ENCODE measurements around the gene PMFBP1. TPM values are rescaled to one million over a fixed set of nuclear protein-coding genes. Genes with fewer than 3 reads are reported as not detected.

The PMFBP1 gene
- total RNA-seq, 1 experiment from 2014 or later: 2.7 TPM

- H3K4me2 ChIP-seq (ENCODE audit: insufficient read depth, insufficient read length, low read length): no peak overlapping the region
- 0 out of 7 replicates have a peak overlapping the region, but pooled peaks of 1 of the 3 experiments have one; percentile 17 for H3K27ac Mint-ChIP-seq
- no peak for TF ChIP-seq CTCF (conservative IDR thresholded peaks at IDR 0.05)
These were observed 25.6 kb upstream of the PMFBP1 start for GRCh38 chr16:72197545-72197944.

More at GRCh38 chr16:72197545-72197944, 25.6 kb upstream of the PMFBP1 start:
- no peak overlapping the region for H3K4me3 Mint-ChIP-seq
- no peaks in the 10 kb centered on the region for H3K9me3 Mint-ChIP-seq
- Histone ChIP-seq H3K18ac (ENCODE audit: insufficient read length, low read depth, low read length) (no peak overlapping the region), H3K27me3 (ENCODE audit: insufficient read depth, low read length) (no peaks in the 10 kb centered on the region), H4K91ac (ENCODE audit: insufficient read length, low read depth, low read length) (no peak overlapping the region), H2AFZ (ENCODE audit: low read length) (no peak overlapping the region), H3K14ac (ENCODE audit: insufficient read depth, low read length) (no peak overlapping the region), H4K20me1 (ENCODE audit: control insufficient read depth, insufficient read depth, insufficient read length) (no peaks in the 10 kb centered on the region), H3K9ac (ENCODE audit: extremely low read depth, insufficient read length, low read length) (no peak overlapping the region), H3K27ac (ENCODE audit: insufficient read length, low read depth, low read length) (no peak overlapping the region), H3K4ac (ENCODE audit: low read depth, low read length) (no peak overlapping the region), H3K4me1 (ENCODE audit: insufficient read depth, low read length) (no peaks in the 10 kb centered on the region; the same call in 1 of the 2 replicates), H3K79me2 (ENCODE audit: insufficient read depth, low read length) (no peaks in the 10 kb centered on the region), H2BK15ac (ENCODE audit: low read depth, low read length) (no peak overlapping the region), H2BK120ac (ENCODE audit: low read depth, low read length, poor library complexity, severe bottlenecking) (no peak overlapping the region), H3K79me1 (ENCODE audit: insufficient read depth, low read depth, low read length, poor library complexity, severe bottlenecking) (no peaks in the 10 kb centered on the region), H3K9me3 (ENCODE audit: control insufficient read depth, low read depth, low read length) (no peaks in the 10 kb centered on the region), H2BK5ac (ENCODE audit: insufficient read length, low read length) (no peak overlapping the region), H4K8ac (replicated peaks; ENCODE audit: insufficient read length, low read depth, low read length) (no peak overlapping the region), H4K5ac (ENCODE audit: insufficient read length, low read depth, low read length) (no peak overlapping the region), H3K56ac (ENCODE audit: insufficient read length, low read depth, low read length) (no peak overlapping the region), H2BK20ac (ENCODE audit: low read depth, low read length, poor library complexity, severe bottlenecking) (no peak overlapping the region), H3K23me2 (ENCODE audit: insufficient read length, low read depth, low read length, poor library complexity, severe bottlenecking) (no peaks in the 10 kb centered on the region), H3T11ph (ENCODE audit: low read length) (no peak overlapping the region), H2BK12ac (ENCODE audit: insufficient read length, low read depth, low read length) (no peak overlapping the region), H2AK5ac (ENCODE audit: insufficient read length, low read length) (no peak overlapping the region), H3K23ac (ENCODE audit: insufficient read length, low read depth, low read length) (no peak overlapping the region)
- H3K27me3 Mint-ChIP-seq (ENCODE audit: low read depth): no peaks in the 10 kb centered on the region
- no peak for DNase-seq
- WGBS (ENCODE audit: extremely low coverage, insufficient read length, low lambda C conversion rate): no CpG with 5 or more reads among the region's 4 CpGs
- H3K4me1 Mint-ChIP-seq: peaks cover 32 to 35% of the 10 kb centered on the region in 2 experiments
- no peaks in the 10 kb centered on the region for H3K36me3 Mint-ChIP-seq (ENCODE audit: insufficient read depth in 1 of 3, low read depth in 3 of 3)
